H1 (cell line): ENCODE data around the gene NEK10. TPM values are rescaled to one million over a fixed set of nuclear protein-coding genes. Genes with fewer than 3 reads are reported as not detected.

ENCODE experiments used
- JUND ChIP-seq: IDR thresholded peaks from 2 replicates; pipeline ENCODE4 v1.6.1; 2011; ENCODE audit warnings: mild to moderate bottlenecking, improper control_type of control experiment, low read length
- polyA plus RNA-seq, 7 experiments: library from polyadenylated mRNA; depleted of rRNA in 3 of 7; stranded (reverse) in 5 of 7; unstranded in 2 of 7; fragments of >200 nt in 5 of 7; fragments of 200-250 nt in 2 of 7; gene quantifications; 1 replicate in 5 of 7; 2 replicates in 1 of 7; 4 replicates in 1 of 7; pipeline versions ENCODE4 v1.2.1 to v1.2.3, GENCODE V29; 2011 to 2013; ENCODE audit warnings: missing spikeins in 2 of 7, mixed read lengths in 2 of 7
- total RNA-seq: library from RNA; stranded (reverse); fragmentation: NEBNext Ultra II Directional; extraction: Animal tissue kit (Norgen Biotek cat#: 25700); gene quantifications from 2 replicates; pipeline ENCODE4 v1.2.1, GENCODE V29; 2021
- TF ChIP-seq, protein P1 (sequence below): fragments of 300-600 bp; sonication (generic); IDR thresholded peaks from 2 replicates; pipeline ENCODE4 v1.7.1; 2012; ENCODE audit warnings: low read length, moderate library complexity, mild to moderate bottlenecking, inconsistent platforms; ENCODE audit not compliant: insufficient replicate concordance

NEK10 gene
- total and polyA plus RNA-seq, 2 of the 8 experiments (the other 6 are each of a cell fraction or from before 2014, with no cell fraction given) = 0.18 to 0.50 TPM

DNA sequence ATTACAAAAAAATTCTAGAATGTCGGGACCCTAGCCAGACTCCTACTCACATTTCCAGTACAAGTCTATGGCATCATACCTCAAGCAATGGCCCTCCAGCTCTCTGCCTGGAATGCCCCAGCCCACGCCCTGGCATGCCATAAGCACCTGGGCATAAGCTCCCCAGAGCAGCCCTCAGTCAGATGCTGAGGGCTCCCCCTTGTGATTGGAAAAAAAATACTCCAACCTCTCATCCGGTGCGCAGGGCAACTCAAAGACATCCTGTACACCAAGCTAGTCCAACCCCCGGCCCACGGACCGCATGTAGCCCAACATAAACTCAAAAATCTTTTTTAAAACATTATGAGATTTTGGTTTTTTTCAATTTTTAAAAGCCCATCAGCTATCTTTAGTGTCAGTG is 115.4 kb downstream of the NEK10 start (continued):
- TF ChIP-seq, protein P1, sequence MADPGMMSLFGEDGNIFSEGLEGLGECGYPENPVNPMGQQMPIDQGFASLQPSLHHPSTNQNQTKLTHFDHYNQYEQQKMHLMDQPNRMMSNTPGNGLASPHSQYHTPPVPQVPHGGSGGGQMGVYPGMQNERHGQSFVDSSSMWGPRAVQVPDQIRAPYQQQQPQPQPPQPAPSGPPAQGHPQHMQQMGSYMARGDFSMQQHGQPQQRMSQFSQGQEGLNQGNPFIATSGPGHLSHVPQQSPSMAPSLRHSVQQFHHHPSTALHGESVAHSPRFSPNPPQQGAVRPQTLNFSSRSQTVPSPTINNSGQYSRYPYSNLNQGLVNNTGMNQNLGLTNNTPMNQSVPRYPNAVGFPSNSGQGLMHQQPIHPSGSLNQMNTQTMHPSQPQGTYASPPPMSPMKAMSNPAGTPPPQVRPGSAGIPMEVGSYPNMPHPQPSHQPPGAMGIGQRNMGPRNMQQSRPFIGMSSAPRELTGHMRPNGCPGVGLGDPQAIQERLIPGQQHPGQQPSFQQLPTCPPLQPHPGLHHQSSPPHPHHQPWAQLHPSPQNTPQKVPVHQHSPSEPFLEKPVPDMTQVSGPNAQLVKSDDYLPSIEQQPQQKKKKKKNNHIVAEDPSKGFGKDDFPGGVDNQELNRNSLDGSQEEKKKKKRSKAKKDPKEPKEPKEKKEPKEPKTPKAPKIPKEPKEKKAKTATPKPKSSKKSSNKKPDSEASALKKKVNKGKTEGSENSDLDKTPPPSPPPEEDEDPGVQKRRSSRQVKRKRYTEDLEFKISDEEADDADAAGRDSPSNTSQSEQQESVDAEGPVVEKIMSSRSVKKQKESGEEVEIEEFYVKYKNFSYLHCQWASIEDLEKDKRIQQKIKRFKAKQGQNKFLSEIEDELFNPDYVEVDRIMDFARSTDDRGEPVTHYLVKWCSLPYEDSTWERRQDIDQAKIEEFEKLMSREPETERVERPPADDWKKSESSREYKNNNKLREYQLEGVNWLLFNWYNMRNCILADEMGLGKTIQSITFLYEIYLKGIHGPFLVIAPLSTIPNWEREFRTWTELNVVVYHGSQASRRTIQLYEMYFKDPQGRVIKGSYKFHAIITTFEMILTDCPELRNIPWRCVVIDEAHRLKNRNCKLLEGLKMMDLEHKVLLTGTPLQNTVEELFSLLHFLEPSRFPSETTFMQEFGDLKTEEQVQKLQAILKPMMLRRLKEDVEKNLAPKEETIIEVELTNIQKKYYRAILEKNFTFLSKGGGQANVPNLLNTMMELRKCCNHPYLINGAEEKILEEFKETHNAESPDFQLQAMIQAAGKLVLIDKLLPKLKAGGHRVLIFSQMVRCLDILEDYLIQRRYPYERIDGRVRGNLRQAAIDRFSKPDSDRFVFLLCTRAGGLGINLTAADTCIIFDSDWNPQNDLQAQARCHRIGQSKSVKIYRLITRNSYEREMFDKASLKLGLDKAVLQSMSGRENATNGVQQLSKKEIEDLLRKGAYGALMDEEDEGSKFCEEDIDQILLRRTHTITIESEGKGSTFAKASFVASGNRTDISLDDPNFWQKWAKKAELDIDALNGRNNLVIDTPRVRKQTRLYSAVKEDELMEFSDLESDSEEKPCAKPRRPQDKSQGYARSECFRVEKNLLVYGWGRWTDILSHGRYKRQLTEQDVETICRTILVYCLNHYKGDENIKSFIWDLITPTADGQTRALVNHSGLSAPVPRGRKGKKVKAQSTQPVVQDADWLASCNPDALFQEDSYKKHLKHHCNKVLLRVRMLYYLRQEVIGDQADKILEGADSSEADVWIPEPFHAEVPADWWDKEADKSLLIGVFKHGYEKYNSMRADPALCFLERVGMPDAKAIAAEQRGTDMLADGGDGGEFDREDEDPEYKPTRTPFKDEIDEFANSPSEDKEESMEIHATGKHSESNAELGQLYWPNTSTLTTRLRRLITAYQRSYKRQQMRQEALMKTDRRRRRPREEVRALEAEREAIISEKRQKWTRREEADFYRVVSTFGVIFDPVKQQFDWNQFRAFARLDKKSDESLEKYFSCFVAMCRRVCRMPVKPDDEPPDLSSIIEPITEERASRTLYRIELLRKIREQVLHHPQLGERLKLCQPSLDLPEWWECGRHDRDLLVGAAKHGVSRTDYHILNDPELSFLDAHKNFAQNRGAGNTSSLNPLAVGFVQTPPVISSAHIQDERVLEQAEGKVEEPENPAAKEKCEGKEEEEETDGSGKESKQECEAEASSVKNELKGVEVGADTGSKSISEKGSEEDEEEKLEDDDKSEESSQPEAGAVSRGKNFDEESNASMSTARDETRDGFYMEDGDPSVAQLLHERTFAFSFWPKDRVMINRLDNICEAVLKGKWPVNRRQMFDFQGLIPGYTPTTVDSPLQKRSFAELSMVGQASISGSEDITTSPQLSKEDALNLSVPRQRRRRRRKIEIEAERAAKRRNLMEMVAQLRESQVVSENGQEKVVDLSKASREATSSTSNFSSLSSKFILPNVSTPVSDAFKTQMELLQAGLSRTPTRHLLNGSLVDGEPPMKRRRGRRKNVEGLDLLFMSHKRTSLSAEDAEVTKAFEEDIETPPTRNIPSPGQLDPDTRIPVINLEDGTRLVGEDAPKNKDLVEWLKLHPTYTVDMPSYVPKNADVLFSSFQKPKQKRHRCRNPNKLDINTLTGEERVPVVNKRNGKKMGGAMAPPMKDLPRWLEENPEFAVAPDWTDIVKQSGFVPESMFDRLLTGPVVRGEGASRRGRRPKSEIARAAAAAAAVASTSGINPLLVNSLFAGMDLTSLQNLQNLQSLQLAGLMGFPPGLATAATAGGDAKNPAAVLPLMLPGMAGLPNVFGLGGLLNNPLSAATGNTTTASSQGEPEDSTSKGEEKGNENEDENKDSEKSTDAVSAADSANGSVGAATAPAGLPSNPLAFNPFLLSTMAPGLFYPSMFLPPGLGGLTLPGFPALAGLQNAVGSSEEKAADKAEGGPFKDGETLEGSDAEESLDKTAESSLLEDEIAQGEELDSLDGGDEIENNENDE = no peak
- no peak for TF ChIP-seq JUND
